Stimulated activated CD8-positive, alpha-beta memory T cell treated with anti-CD3 and anti-CD28 coated beads, Interleukin-15, amount 100 ng/mL, for 1 hour (primary cell): ENCODE data around the gene ZFYVE28.
"Not testable (repeated sequence)": the region's sequence is repeated elsewhere in the genome, so short reads cannot be mapped to it uniquely, and the experiment has no call there.

ENCODE experiments used
- DNase-seq: peaks from one replicate; pipeline ENCODE4 v3.0.0-alpha.2; 2020; ENCODE audit warnings: low read depth

Gene ZFYVE28

GRCh38 chr4:2446656-2447564 lies 28.5 kb upstream of the ZFYVE28 start:
- no peak for DNase-seq

- DNase-seq = no peak
Observed at GRCh38 chr4:2445571-2445970, 27.1 kb upstream of the ZFYVE28 start.

- DNase-seq = no peak
Observed at GRCh38 chr4:2445130-2445529, 26.7 kb upstream of the ZFYVE28 start.

- DNase-seq = no peak
Observed at GRCh38 chr4:2443956-2444740, 25.7 kb upstream of the ZFYVE28 start.

- no peak for DNase-seq
Observed at GRCh38 chr4:2443061-2443730, 24.8 kb upstream of the ZFYVE28 start.

GRCh38 chr4:2442175-2442993 lies 23.9 kb upstream of the ZFYVE28 start:
- no peak for DNase-seq

- peak; percentile 42 for DNase-seq
Observed at GRCh38 chr4:2441393-2442174, 23.1 kb upstream of the ZFYVE28 start.

GRCh38 chr4:2438822-2439718 lies 20.6 kb upstream of the ZFYVE28 start:
- no peak for DNase-seq

GRCh38 chr4:2437475-2438215 lies 19.2 kb upstream of the ZFYVE28 start:
- no peak for DNase-seq

GRCh38 chr4:2436761-2437474 lies 18.5 kb upstream of the ZFYVE28 start:
- DNase-seq = no peak

- no peak for DNase-seq
Observed at GRCh38 chr4:2436301-2436700, 17.9 kb upstream of the ZFYVE28 start.

- no peak for DNase-seq
Observed at GRCh38 chr4:2434420-2434819, 16.0 kb upstream of the ZFYVE28 start.

- no peak for DNase-seq
Observed at GRCh38 chr4:2433609-2434350, 15.3 kb upstream of the ZFYVE28 start.

- DNase-seq = no peak
Observed at GRCh38 chr4:2432991-2433530, 14.6 kb upstream of the ZFYVE28 start.

- no peak for DNase-seq
Observed at GRCh38 chr4:2432004-2432403, 13.6 kb upstream of the ZFYVE28 start.

GRCh38 chr4:2429945-2430757 lies 11.7 kb upstream of the ZFYVE28 start:
- DNase-seq = not testable (repeated sequence)
